Kidney tubule cell (primary cell): Measurements from ENCODE around the gene MERTK.

Source experiments
- DNase-seq: peaks from one replicate; pipeline ENCODE4 v3.0.0-alpha.2; 2018; ENCODE audit warnings: low spot score

The MERTK gene

DNA sequence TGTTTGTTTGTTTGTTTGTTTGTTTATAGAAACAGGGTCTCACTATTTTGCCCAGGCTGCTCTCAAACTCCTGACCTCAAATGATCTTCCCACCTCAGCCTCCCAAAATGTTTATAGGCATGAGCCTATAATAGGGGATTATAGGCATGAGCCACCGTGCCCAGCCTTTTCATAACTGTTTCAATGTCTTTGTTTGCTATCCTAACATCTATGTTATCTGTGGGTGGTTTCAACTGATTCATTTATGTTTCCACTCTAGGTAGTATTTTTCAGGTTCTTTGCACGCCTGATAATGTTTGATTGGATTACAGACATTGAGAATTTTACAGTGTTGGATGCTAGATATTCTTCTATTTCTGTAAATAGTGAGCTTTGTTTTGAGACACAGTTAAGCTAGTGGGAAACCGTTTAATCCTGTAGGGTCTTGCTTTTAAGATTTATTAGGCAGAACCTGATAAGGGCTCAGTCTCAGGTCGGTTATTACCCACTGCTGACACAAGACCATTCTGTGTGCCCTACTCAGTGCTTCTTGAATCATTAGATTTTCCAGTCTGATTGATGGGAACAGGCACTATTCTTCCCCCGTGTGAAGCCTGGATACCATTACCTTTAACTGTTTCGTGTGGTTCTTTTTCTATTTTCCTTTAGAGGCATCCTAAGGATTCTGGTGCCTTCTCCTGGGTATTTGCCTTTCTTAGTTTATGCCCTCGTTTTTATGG lies 80.2 kb downstream of the MERTK start:
- DNase-seq: no peak

DNA sequence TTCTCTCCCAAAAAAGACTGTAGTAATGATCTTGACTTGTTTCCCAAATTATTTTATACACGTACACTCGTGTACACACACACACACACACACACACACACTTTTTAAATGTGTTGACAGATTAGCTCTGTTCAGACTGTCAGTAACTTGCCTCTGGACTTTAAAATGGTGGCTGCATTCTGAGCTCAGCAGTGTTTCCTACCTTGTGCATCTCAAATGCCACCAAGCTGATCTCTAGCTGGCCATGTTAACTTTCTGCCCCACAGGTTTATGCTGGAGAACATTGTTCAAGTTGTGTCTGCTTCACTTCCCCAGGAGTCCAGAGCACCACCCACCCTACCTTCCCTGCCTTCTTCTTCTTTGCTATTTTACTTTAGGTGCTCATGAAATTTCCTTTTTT lies 83.3 kb downstream of the MERTK start:
- DNase-seq: no peak

DNA sequence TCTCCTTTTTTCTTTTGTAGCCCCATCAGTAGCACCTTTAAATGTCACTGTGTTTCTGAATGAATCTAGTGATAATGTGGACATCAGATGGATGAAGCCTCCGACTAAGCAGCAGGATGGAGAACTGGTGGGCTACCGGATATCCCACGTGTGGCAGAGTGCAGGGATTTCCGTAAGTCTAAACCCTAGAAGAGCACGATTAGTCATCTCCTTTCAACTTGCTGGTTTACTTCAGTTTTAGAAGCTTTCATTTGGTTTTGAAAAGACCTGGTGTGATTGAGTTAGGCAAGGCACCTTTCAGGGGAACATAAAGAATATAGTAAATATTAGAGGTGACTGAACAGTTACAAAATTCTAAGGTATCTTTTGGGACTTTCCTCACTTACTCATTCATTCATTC lies 84.4 kb downstream of the MERTK start:
- no peak for DNase-seq

DNA sequence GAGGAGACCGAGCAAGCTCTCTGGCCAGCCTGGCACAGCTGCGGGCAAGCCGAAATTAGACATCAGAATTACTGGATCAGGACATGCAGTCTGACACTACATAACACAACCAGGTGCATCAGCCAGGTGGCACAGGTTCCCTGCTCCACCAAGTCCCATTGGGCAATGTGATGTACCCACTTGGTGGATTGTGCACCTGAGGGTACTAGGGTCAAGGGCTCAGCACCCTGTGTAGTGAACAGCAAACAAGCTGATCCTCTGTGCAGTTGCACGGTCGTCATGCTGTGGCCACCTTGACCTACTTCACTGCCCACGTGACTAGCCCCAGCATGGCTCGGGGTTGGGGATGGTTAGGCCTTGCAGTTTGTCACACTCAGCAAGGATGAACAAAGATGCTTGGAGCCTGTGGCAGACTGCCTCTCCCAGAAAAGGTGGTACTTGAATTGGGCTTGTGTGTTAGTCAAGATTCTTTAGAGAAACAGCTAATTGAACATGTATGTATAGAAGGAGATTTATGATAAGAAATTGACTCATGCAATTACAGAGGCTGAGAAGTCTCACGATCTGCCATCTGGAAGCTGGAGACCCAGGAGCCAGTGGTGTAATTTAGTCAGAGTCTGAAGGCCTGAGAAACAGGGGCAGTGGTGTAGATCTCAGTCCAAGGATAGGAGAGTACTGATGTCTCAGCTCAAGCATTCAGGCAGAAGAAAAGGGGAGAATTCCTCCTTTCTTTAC lies 85.2 kb downstream of the MERTK start:
- DNase-seq: no peak

DNA sequence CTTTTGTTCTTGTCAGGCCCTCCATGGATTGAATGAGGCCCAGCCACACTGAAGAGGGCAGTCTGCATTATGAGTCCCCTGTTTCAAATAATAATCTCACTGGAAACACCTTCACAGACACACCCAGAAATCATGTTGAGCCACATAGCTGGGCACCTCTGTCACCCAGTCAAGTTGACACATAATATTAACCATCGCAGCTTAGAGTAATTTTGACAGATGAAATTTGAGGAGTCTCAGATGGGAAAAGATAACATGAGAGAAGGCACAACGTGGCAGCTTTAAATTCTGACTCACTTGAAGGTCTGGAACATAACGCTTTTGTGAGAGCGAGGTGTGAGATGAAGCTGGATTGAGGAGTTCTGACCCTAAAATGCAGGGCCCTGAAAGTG lies 85.8 kb downstream of the MERTK start:
- peak; percentile 9 for DNase-seq

DNA sequence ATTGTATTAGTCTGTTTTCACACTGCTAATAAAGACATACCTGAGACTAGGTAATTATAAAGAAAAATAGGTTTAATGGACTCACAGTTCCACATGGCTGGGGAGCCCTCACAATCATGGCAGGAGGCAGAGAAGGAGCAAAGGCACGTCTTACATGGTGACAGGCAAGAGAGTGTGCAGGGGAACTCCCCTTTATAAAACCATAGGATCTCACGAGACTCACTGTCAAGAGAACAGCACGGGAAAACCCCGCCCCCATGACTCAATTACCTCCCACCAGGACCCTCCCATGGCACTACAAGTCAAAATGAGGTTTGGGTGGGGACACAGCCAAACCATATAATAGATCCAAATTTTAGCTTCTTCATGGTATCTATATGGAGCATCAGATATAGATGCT lies 87.1 kb downstream of the MERTK start:
- DNase-seq: no peak

DNA sequence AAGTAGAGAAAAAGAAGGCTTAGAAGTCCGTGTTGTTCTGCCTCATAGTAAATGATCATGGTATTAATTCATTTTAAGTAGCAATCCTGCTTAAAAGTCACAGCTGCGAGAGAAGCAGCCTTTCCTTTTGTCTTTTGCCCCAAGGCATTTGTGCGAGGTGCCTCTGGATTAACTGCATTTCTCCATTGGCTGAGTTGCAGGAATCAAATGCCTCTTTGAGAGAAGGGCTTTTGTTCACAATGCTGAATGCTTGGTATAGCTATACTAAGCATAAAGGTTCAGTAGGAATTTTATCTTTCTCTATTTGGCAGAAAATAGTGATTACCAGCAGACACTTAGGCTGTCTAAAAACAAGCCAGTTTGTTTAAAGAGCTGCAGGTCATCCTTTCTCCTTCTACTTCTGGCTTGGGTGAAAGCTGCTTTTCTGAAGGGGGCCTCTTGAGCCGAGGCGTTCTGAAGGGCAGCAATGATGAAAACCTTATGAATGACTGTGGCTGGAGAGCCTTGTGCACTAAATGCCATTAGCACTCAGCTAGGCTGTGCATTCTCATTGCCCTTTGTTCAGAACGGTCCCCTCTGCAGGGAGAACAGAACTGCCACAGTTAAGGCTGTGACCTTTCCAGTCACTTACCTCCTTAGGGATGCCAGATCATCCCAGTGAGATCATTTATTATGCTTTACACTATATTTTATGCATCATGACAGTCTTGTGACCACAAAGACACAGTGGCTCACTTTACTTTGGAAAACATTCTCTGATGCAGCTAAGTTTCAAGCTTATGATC lies 87.9 kb downstream of the MERTK start:
- DNase-seq: peak; percentile 45

DNA sequence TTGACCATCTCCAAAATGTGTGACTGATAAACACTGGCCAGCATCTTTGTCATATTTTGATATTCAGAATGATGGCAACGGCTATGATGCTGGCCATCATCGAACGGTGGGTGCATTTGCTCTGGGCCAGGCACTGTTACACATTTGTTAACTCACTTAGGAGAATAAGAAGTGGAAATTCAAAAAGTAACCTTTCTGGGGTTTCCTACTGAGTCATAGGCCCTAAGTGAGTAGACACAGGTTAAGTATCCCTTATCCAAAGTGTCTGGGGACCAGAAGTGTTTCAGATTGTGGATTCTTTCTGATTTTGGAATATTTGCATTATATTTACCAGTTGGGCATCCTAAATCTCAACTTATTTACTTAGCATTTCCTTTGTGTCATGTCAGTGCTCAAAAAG lies 92.0 kb downstream of the MERTK start:
- no peak for DNase-seq

DNA sequence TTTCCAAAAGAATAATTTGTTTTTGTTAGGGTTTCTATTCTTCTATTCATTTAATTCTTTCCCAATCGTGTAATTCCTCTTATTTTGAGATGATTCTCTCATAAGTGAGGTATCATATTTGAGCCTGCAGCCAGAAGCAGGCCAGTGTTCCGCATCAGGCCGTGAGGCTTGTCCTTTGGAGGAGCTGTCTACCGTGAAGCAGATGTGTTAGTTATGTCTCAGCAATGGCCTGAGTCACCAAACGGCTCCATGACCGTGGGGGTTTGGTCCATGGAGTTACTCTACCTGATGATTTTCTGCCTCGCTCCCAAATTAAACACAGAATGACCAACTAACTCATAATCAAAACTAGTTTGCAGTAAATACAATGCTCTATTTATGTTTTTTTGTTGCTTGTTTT lies 92.4 kb downstream of the MERTK start:
- peak; percentile 74 for DNase-seq

DNA sequence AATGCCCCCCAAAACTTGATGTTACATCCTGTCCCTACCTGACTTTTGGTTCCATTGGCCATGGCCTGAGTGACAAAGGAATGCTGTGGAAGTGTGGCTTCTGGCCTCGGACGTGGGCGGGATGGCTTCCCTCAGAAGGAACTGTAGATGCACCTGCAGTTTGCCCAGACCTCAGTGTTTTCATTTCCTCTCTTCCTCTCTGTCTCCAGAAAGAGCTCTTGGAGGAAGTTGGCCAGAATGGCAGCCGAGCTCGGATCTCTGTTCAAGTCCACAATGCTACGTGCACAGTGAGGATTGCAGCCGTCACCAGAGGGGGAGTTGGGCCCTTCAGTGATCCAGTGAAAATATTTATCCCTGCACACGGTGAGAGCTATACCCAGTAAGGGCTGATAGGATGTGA lies 95.6 kb downstream of the MERTK start:
- DNase-seq: no peak

DNA sequence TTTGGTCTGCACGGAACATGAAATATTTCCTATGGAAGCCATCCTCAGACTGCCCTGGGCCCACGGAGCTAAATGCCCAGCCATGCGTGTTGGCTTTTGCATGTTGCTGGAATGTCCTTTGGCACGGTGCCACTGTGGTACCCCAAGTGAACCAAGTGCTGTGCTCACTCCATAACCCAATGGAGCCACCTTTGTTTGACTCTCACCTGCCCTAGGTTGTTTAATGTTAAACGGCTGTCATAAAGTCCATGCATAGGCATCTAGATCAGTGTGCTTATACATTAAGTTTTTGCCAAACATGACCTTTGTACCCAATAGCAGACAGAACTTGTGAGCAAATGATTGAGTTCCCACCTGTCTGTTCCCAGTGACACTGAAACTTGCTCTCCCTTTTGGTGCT lies 96.7 kb downstream of the MERTK start:
- no peak for DNase-seq

DNA sequence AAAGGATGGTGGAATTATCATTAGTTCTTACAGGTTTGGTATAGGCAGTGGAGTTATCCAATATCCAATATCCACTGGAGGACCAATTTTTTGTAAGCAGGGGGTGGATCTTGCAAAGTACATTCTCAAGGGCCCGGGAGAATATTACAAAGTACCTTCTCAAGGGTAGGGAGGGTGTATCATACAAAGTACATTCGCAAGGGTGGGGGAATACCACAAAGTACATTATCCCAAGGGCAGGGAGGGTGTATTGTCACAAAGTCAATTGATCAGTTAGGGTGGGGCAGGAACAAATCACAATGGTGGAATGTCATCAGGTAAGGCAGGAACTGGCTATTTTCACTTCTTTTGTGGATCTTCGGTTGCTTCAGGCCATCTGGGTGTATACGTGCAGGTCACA lies 101.4 kb downstream of the MERTK start:
- no peak for DNase-seq

DNA sequence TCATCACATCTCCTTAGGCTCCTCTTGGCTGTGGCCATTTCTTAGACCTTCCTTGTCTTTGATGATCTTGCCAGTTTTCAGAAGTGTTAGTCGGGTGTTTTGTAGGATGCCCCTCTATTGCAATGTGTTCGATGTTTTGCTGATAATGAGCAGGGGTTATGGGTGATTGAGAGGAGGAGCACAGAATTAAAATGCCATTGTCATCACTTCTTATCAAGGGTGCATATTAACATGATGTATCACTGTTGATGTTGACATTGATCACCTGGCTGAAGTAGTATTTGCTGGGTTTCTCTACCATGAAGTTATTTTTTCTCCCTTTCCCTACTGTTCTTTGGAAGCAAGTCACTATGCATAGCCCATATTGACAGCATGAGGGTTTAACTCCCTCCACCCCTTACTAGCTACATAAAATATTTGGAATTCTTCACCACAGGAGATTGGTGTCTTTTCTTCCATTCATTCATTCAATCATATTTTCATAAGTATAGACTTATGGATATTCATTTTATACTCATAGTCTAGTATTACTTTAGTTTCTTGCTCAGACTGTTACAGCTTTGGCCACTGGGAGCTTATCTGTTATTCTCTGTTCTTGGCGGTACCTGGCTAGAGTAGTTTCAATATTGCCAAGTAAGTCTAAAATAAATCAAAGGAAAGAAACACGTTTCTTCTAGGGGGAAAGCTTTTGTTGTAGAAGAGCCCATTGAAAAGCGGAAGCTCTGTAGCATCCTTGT lies 102.2 kb downstream of the MERTK start:
- DNase-seq: no peak

DNA sequence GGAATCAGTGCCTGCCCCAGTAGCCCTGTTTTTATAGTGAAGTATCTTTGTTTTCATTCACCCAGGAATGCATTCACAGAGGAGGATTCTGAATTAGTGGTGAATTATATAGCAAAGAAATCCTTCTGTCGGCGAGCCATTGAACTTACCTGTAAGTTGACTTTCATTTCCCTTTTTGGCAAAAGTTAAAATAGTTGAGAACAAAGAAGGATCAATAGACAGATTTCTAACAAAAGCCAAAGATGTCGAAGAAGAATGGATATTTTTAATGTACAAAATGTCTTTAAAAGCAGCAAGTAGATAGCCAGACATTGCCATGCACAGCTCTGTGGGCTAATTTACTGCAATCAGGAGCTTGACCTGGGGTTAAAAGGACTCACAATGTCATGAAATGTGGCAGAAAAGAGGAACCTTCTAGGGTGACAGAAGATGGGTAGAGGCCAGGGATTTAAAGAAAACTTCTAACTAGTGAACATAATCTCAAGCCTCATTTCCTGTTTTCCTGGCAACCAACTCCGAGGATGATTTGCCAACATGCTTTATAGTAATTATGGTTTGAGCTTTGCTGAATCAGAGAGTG lies 102.8 kb downstream of the MERTK start:
- no peak for DNase-seq

DNA sequence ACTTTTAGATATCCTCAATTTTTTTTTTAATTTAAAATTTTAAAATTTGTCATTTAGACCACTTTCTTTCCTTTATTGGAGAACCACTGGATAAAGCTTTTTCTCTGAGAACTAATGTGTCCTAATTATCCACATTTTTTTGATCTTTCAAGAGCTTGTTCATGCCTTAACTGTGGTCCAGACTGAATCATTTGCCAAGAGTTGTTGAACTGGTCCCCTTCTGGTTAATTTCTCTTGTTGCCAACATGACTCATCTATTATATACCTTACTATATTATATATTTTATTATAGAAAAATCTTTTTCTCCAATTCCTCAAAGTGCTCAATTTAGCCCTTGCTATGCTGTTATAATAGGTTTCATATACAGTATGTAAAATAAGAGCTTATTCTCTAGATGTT lies 103.5 kb downstream of the MERTK start:
- DNase-seq: no peak

DNA sequence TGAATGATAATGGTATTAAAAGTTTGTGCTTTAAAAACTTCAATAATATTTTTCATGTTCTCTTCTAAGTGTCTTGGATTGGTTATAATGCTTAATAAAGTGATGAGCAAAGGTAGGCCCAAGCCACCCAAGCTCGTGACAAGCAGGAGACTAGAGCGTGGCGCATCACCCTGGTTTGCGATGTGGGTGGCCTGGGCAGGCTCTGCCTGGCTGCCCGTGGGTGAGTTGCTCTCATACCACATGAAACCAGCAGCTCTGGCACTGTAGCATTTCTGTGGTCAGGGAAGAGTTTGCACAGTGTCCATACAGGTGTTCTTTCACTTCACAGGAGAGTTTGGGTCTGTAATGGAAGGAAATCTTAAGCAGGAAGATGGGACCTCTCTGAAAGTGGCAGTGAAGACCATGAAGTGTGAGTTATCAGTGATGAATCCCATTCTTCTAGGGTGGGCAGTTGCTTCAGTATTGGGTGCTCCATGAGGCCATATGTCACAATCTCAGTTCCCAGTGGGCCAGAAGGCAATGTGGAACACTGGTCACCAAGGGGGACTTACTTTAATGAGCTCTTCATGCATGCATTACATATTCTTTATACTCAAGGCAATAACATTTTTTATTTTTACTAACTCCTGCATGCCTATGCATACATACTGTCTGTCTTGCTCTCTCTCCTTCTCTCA lies 105.3 kb downstream of the MERTK start:
- DNase-seq: peak; percentile 28

DNA sequence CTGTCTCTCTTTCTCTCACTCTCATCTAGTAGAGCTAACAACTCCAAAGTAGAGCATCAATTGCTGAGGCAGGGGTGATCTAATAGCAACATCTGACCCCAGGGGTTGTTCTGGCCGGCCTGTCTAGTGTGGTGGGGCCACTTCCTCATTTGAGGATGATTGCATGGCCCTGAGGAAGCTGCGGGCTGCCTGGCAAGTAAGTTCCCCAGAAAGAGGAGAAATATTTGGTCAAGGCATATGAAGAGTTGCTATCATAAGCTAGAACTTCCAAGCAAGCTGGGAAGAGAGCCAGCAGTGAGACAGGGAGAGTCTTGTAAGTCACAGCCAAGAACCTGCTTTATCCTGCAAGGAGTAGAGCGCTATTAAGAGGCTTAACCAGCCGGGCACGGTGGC lies 105.8 kb downstream of the MERTK start:
- DNase-seq: no peak

DNA sequence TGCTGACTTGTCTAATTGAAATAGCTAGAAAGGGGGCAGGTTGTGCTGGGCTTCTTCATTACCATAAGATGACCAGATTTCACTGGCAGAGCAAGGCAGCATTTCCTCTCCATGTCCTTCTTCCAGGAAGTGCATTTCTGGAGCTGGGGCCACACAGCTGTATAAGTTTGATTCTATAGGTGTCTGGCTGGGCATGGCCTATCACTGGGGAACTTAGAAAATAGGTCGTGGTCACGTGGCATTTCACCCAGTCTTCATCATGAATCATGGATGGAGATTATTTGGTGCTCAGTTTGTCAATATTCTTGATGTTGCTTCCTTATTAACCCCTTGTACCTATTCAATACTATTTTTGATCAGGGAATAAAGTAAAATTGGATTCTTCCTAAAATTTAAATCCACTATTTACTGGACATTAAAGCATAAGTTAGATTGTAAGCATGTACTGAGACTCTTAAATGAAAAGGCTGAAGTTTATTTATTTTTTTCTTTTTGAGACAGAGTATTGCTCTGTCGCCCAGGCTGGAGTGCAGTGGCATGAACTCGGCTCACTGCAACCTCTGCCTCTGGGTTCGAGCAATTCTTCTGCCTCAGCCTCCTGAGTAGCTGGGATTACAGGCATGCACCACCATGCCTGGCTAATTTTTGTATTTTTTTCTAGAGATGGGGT lies 107.1 kb downstream of the MERTK start:
- no peak for DNase-seq

DNA sequence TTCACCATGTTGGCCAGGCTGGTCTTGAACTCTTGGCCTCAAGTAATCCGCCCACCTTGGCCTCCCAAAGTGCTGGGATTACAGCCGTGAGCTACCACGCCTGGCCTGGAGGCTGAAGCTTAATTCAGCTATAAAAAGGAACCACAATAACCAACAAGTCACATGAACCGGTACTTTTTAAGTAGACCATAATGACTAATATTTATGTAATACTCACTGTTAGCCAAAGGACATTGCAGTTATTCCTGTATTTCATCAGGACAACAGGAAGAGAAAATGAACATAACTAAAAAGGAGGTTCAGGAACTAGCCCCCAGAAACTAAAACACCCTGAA lies 107.6 kb downstream of the MERTK start:
- DNase-seq: peak; percentile 43

DNA sequence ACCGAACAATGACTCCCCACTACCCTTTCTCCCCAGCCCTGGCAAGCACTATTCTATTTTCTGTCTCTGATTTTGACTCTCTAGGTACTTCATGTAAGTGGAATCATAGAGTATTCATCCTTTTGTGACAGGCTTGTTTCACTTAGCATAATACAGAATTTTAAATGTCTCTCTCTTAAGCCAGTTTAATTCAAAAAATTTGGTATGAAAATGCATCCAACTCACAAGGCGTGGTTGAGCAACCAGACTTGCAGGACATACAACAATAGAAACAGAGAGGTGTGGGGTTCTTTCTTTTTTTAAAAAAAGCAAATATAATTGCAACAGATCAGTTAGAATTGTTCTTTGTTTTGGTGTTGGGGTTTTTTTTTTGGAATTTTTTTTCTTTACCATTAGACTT lies 109.1 kb downstream of the MERTK start:
- DNase-seq: no peak

DNA sequence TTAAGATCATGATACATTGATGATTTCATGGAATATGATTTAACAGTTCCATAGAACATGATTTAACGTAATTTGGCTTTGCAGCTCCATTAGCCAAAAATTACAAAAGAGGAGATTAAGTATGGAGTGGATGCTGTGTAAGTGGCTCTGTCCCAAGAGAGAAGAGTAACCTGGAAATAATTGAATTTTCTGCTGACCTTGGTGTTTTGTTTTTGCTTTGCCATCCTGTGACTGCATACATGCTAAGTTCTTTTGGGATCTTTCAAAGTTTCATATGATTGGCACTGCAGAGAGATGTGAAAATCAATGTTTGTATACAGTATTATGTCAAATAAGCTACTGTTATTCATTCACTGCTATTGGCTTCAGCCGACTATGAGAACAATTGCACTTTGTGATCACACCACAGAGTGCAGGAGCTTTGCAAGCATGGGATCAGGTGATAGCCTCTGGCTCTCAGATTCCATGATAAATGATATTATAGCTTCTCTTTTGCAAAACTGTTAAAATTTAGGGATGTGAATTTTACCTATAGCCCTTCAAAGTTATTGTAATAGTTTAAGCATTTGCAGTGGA lies 110.6 kb downstream of the MERTK start:
- no peak for DNase-seq
